ENCODE data around the gene RBM33. TPM values are rescaled to one million over a fixed set of nuclear protein-coding genes. Genes with fewer than 3 reads are reported as not detected.

RBM33 gene
- total and polyA plus RNA-seq, 2 of the 13 experiments (the other 11 are each of a cell fraction or from before 2014, with no cell fraction given) = 12.4 to 28.9 TPM

DNA sequence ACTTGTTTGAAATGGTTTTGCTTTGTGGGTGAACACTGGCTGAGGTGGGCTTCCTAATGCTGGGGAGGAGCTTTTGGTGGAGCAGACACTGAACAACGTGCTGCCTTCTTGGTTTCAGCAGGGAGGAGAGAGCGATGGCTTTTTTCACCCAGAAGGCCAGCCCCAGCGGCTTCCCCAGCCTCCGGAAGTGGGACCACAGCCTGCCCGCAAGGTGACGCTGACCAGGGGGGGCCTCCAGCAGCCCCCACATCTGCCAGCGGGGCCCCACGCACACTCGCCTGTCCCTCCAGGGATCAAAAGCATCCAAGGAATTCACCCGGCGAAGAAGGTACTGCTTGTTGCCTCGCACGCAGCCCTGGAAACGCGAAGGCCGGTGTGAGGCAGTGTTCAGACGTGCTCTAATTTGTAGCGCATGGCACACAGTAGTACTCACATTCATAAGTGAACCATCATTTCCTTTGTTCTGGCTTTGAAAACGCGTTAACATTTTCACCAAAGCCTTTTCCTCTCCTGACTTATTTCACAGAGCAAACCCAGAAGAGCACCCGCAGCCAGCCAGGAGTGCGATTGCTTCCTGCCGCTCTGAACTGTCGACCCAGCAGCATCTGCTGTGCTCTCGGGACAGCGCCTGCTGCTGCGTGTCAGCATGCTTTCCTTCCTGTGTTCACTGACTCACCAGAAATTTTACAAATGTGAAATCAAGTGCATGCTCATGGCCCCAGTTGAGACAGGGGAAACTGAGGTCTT, 119.4 kb downstream of the RBM33 start:
- Histone ChIP-seq H2AFZ (ENCODE audit: low read length) (no peak overlapping the region), H3K9ac (ENCODE audit: insufficient read depth, low read depth, low read length) (no peak overlapping the region), H3K4me3 (replicated peaks in 1 of 3; ENCODE audit: insufficient read depth in 1 of 3, low read depth in 2 of 3, low read length in 3 of 3) (no peak overlapping the region), H3K4me1 (ENCODE audit: insufficient read depth, low read length) (no peaks in the 10 kb centered on the region), H4K20me1 (ENCODE audit: insufficient read depth, low read length) (peaks cover 19% of the 10 kb centered on the region), H3K9me3 (ENCODE audit: low read length) (no peaks in the 10 kb centered on the region), H3K27ac (ENCODE audit: extremely low read length, insufficient read depth, low read length) (no peak overlapping the region), H3K79me2 (ENCODE audit: insufficient read depth, low read length) (peaks cover 24% of the 10 kb centered on the region), H3K27me3 (ENCODE audit: control insufficient read depth in 1 of 2, insufficient read depth in 2 of 2, low read length in 2 of 2) (no peaks in the 10 kb centered on the region), H3K4me2 (ENCODE audit: low read depth, low read length) (no peak overlapping the region), H3K36me3 (replicated peaks in 1 of 2; ENCODE audit: control insufficient read depth in 1 of 2, insufficient read depth in 2 of 2, low read length in 2 of 2) (peaks cover 33 to 76% of the 10 kb centered on the region in 2 experiments)
- POLR2A ChIA-PET = no interaction called here
- CTCF ChIA-PET (ENCODE audit: low intra/inter-chr PET ratio, low total read pairs) = no interaction called here
- no peak for DNase-seq (ENCODE audit: low spot score)
- 97% methylated on average over 18 of the region's 27 CpGs for WGBS (ENCODE audit: low lambda C conversion rate)
- ATAC-seq = no peak
- intact Hi-C loops (cut with micrococcal nuclease; ENCODE audit: unreplicated experiment) (loop anchor here (10.0 kb wide), 2 partner anchors 349 to 379 kb away; no protein-coding TSS in a partner anchor), in situ Hi-C loops (cut with HindIII; ENCODE audit: extremely low pct_ligation_motif_present, low pct_unique_long_range_greater_than_20kb) (loop anchor here (25.0 kb wide), 1 partner anchor 377 kb away; no protein-coding TSS in a partner anchor)
- TF ChIP-seq AGO2 (optimal IDR thresholded peaks at IDR 0.05; ENCODE audit: low read depth, low read length) = peak; percentile 36
- TF ChIP-seq CREB1 (IDR thresholded peaks at IDR 0.05) = no peak
- TF ChIP-seq CREB1 (CRISPR knock-in tag; IDR thresholded peaks at IDR 0.05) = no peak
- BruUV-seq (replicated peaks) = no TSS peak
- no peak for FAIRE-seq

DNA sequence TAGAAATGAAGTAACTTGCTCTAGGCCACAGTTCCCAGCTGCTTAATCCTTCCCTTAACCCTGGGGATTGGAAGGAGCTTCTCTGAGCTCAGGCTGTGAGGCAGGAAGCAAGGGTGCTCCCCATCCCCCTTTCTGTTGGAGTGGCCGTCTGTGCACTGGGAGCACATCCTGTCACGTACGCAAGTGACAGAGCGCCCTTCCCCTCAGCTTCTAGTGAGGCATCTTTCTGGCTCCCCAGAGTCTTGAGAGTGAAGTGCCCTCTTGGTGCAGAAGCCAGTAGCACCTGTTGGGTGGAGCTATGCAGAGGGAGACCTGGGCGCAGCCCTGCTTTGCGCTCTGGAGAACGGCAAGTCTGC, 120.0 kb downstream of the RBM33 start:
- H3K79me2 ChIP-seq (ENCODE audit: insufficient read depth, low read length) = peaks cover 24% of the 10 kb centered on the region
- H3K4me3 ChIP-seq (replicated peaks in 1 of 3; ENCODE audit: insufficient read depth in 1 of 3, low read depth in 2 of 3, low read length in 3 of 3) = no peak overlapping the region
- no peaks in the 10 kb centered on the region for H3K27me3 ChIP-seq (ENCODE audit: control insufficient read depth in 1 of 2, insufficient read depth in 2 of 2, low read length in 2 of 2)
- 95% methylated on average over 4 of the region's 7 CpGs for WGBS (ENCODE audit: low lambda C conversion rate)
- peaks cover 35 to 81% of the 10 kb centered on the region in 2 experiments for H3K36me3 ChIP-seq (replicated peaks in 1 of 2; ENCODE audit: control insufficient read depth in 1 of 2, insufficient read depth in 2 of 2, low read length in 2 of 2)
- ChIA-PET POLR2A (no interaction called here), CTCF (ENCODE audit: low intra/inter-chr PET ratio, low total read pairs) (no interaction called here)
- DNase-seq (ENCODE audit: low spot score) = no peak
- H3K4me1 ChIP-seq (ENCODE audit: insufficient read depth, low read length) = no peaks in the 10 kb centered on the region
- ATAC-seq = no peak
- H3K27ac ChIP-seq (ENCODE audit: extremely low read length, insufficient read depth, low read length) = no peak overlapping the region
- no peak overlapping the region for H2AFZ ChIP-seq (ENCODE audit: low read length)
- no peak overlapping the region for H3K9ac ChIP-seq (ENCODE audit: insufficient read depth, low read depth, low read length)
- no TSS peak for BruUV-seq (replicated peaks)
- no peaks in the 10 kb centered on the region for H3K9me3 ChIP-seq (ENCODE audit: low read length)
- in situ Hi-C loops (cut with HindIII; ENCODE audit: extremely low pct_ligation_motif_present, low pct_unique_long_range_greater_than_20kb) = loop anchor here (25.0 kb wide), 1 partner anchor 377 kb away; no protein-coding TSS in a partner anchor
- no peak for FAIRE-seq
- no peak overlapping the region for H3K4me2 ChIP-seq (ENCODE audit: low read depth, low read length)
- intact Hi-C loops (cut with micrococcal nuclease; ENCODE audit: unreplicated experiment) = loop anchor here (10.0 kb wide), 2 partner anchors 350 to 380 kb away; no protein-coding TSS in a partner anchor
- peaks cover 19% of the 10 kb centered on the region for H4K20me1 ChIP-seq (ENCODE audit: insufficient read depth, low read length)
- TF ChIP-seq SYNCRIP (IDR thresholded peaks at IDR 0.05; ENCODE audit: insufficient read depth, low read depth, low read length) (no peak), HMG20B (CRISPR knock-in tag; conservative IDR thresholded peaks at IDR 0.05) (no peak), TAF1 (CRISPR knock-in tag; IDR thresholded peaks at IDR 0.05) (no peak), HNRNPL (IDR thresholded peaks at IDR 0.05; ENCODE audit: low read depth, low read length) (no peak), ZIK1 (CRISPR knock-in tag; IDR thresholded peaks at IDR 0.05; ENCODE audit: borderline replicate concordance, low read depth) (no peak)
- TF ChIP-seq, protein P1, sequence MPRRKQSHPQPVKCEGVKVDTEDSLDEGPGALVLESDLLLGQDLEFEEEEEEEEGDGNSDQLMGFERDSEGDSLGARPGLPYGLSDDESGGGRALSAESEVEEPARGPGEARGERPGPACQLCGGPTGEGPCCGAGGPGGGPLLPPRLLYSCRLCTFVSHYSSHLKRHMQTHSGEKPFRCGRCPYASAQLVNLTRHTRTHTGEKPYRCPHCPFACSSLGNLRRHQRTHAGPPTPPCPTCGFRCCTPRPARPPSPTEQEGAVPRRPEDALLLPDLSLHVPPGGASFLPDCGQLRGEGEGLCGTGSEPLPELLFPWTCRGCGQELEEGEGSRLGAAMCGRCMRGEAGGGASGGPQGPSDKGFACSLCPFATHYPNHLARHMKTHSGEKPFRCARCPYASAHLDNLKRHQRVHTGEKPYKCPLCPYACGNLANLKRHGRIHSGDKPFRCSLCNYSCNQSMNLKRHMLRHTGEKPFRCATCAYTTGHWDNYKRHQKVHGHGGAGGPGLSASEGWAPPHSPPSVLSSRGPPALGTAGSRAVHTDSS (CRISPR knock-in tag; conservative IDR thresholded peaks at IDR 0.05) = no peak
- TF ChIP-seq, protein P2, sequence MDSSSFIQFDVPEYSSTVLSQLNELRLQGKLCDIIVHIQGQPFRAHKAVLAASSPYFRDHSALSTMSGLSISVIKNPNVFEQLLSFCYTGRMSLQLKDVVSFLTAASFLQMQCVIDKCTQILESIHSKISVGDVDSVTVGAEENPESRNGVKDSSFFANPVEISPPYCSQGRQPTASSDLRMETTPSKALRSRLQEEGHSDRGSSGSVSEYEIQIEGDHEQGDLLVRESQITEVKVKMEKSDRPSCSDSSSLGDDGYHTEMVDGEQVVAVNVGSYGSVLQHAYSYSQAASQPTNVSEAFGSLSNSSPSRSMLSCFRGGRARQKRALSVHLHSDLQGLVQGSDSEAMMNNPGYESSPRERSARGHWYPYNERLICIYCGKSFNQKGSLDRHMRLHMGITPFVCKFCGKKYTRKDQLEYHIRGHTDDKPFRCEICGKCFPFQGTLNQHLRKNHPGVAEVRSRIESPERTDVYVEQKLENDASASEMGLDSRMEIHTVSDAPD (CRISPR knock-in tag; IDR thresholded peaks at IDR 0.05) = no peak
- TF ChIP-seq, protein P3, sequence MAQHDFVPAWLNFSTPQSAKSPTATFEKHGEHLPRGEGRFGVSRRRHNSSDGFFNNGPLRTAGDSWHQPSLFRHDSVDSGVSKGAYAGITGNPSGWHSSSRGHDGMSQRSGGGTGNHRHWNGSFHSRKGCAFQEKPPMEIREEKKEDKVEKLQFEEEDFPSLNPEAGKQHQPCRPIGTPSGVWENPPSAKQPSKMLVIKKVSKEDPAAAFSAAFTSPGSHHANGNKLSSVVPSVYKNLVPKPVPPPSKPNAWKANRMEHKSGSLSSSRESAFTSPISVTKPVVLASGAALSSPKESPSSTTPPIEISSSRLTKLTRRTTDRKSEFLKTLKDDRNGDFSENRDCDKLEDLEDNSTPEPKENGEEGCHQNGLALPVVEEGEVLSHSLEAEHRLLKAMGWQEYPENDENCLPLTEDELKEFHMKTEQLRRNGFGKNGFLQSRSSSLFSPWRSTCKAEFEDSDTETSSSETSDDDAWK (CRISPR knock-in tag; IDR thresholded peaks at IDR 0.05) = no peak
- TF ChIP-seq, protein P4, sequence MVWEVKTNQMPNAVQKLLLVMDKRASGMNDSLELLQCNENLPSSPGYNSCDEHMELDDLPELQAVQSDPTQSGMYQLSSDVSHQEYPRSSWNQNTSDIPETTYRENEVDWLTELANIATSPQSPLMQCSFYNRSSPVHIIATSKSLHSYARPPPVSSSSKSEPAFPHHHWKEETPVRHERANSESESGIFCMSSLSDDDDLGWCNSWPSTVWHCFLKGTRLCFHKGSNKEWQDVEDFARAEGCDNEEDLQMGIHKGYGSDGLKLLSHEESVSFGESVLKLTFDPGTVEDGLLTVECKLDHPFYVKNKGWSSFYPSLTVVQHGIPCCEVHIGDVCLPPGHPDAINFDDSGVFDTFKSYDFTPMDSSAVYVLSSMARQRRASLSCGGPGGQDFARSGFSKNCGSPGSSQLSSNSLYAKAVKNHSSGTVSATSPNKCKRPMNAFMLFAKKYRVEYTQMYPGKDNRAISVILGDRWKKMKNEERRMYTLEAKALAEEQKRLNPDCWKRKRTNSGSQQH (CRISPR knock-in tag; IDR thresholded peaks at IDR 0.05; ENCODE audit: low read depth) = no peak
